GM23248 (cell line): Measurements from ENCODE around the gene TINCR. TPM values are rescaled to one million over a fixed set of nuclear protein-coding genes. Genes with fewer than 3 reads are reported as not detected.

ENCODE experiments used
- DNase-seq: peaks from one replicate; pipeline ENCODE4 v3.0.0-alpha.2; 2015
- H2AFZ ChIP-seq: fragments of 200-600 bp; sonication (generic); 2 replicates; pipeline ENCODE4 v1.6.1; 2016; ENCODE audit warnings: antibody characterized with exemption
- H3F3A ChIP-seq: fragments of 200-600 bp; sonication (generic); 2 replicates; pipeline ENCODE4 v1.6.1; 2016; ENCODE audit warnings: mild to moderate bottlenecking, antibody characterized with exemption, mixed run types; ENCODE audit not compliant: insufficient read depth
- H3K27ac ChIP-seq: fragments of 200-600 bp; sonication (generic); 2 replicates; pipeline ENCODE4 v1.5.1; 2016; ENCODE audit warnings: mild to moderate bottlenecking
- H3K27me3 ChIP-seq: fragments of 200-600 bp; sonication (generic); replicated peaks from 2 replicates; pipeline ENCODE4 v1.6.1; 2016; ENCODE audit warnings: mild to moderate bottlenecking; ENCODE audit not compliant: insufficient read depth
- H3K36me3 ChIP-seq: fragments of 200-600 bp; sonication (generic); 2 replicates; pipeline ENCODE4 v1.6.1; 2016; ENCODE audit warnings: low read depth, mild to moderate bottlenecking
- H3K4me1 ChIP-seq: fragments of 200-600 bp; sonication (generic); 2 replicates; pipeline ENCODE4 v1.6.1; 2016; ENCODE audit warnings: mild to moderate bottlenecking; ENCODE audit not compliant: insufficient read depth
- H3K4me2 ChIP-seq: fragments of 200-600 bp; sonication (generic); one replicate; pipeline ENCODE4 v1.6.1; 2016; ENCODE audit warnings: mild to moderate bottlenecking; ENCODE audit not compliant: unreplicated experiment
- H3K4me3 ChIP-seq: fragments of 200-600 bp; sonication (generic); 2 replicates; pipeline ENCODE4 v1.5.1; 2016; ENCODE audit warnings: mild to moderate bottlenecking
- H3K79me2 ChIP-seq: fragments of 200-600 bp; sonication (generic); 2 replicates; pipeline ENCODE4 v1.6.1; 2016; ENCODE audit warnings: mild to moderate bottlenecking; ENCODE audit not compliant: insufficient read depth
- H3K9ac ChIP-seq: fragments of 200-600 bp; sonication (generic); 2 replicates; pipeline ENCODE4 v1.6.1; 2016; ENCODE audit warnings: mild to moderate bottlenecking
- H3K9me2 ChIP-seq: fragments of 200-600 bp; sonication (generic); 2 replicates; pipeline ENCODE4 v1.6.1; 2016; ENCODE audit warnings: mixed run types, mild to moderate bottlenecking, moderate library complexity; ENCODE audit not compliant: insufficient read depth
- H3K9me3 ChIP-seq: fragments of 200-600 bp; sonication (generic); one replicate; pipeline ENCODE4 v1.6.1; 2017; ENCODE audit warnings: low read depth
- H4K20me1 ChIP-seq: fragments of 200-600 bp; sonication (generic); 2 replicates; pipeline ENCODE4 v1.6.0; 2016; ENCODE audit not compliant: insufficient read depth
- EZH2 ChIP-seq: fragments of 200-600 bp; sonication (generic); IDR thresholded peaks from 2 replicates; pipeline ENCODE4 v1.6.1; 2018; ENCODE audit warnings: antibody characterized with exemption, mild to moderate bottlenecking; ENCODE audit not compliant: insufficient read depth, poor library complexity, severe bottlenecking
- EZH2phosphoT487 ChIP-seq: fragments of 200-600 bp; sonication (generic); IDR thresholded peaks from 2 replicates; pipeline ENCODE4 v1.6.1; 2018; ENCODE audit warnings: antibody characterized with exemption, moderate library complexity, mild to moderate bottlenecking, low read depth; ENCODE audit not compliant: insufficient read depth
- whole genome bisulfite sequencing, 2 experiments: methylation state at CpG; one replicate each; pipeline ENCODE4 v1.1.6; 2015 to 2017; ENCODE audit warnings: low lambda C conversion rate in 2 of 2, low coverage in 1 of 2; ENCODE audit errors: missing lambda C conversion rate in 2 of 2; 5-methylcytosine and 5-hydroxymethylcytosine counted together
- in situ Hi-C: fragments of 300-500 bp; cut with MboI; formaldehyde crosslinking; loops from 2 replicates; pipeline ENCODE4 v1.15.0; 2020
- polyA plus RNA-seq: library from polyadenylated mRNA; unstranded; fragments of >200 nt; fragmentation: Nextera tagmentation; extraction: Ambion mirVana; gene quantifications from 2 replicates; pipeline ENCODE4 v1.2.1, GENCODE V29; 2016
- total RNA-seq: library from RNA; depleted of rRNA; stranded (reverse); fragments of >200 nt; shearing (Covaris generic); gene quantifications from 2 replicates; pipeline ENCODE4 v1.2.3, GENCODE V29; 2014

TINCR gene
- total and polyA plus RNA-seq, 2 experiments from 2014 or later = 1.6 TPM; not detected in 1

DNA sequence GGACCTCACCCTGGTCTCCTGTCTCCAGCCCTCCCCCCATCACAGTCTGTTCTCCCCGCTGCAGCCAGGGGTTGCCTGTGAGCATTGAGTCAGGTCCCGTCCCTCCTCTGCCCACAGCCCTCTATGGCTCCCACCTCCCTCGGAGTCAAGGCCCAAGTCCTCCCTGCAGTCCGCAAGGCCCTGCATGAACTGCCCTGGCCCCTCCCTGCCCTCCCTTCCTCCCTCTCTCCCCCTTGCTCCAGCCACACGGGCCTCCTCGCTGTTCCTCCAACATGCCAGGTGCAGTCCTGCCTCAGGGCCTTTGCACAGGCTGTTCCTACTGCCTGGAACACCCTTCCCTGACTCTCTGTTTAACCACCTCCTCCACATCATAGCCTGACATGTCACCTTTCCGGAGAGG lies 2.8 kb downstream of the TINCR start:
- TF ChIP-seq EZH2phosphoT487 = no peak
- TF ChIP-seq EZH2 = no peak

DNA sequence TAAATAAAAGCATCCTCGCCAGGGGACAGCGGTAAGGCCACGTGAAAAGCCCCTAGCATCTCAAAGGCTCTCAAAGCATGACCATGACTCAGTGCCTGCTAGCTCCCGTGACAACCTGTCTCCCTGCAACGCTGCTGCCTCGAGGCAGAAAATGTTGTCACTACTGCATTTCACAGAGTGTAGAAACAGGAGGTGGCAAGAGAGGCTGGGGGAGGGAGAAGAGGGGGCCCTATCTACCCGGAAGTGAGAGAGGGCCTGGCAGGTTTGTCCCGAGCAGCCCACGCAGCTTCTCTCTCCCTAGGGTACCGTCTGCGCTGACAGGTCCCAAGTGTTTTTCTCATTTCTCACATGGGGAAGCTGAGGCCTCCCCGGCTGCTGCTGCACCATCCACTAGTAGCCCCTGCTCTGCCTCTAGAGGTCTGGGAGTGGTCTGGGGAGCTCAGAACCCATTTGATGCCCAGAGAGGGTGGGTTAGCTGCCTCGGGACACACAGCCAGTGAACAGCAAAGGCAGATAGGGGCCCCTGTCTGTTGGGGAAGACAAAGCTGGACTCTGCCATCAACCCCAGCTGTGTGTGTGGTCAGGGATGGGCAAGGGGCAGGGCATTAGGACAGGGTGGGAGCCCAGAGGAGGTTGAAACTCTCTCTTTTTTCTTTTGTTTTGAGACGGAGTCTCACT lies 3.7 kb downstream of the TINCR start:
- no peak overlapping the region for H2AFZ ChIP-seq
- 28 to 34% methylated on average over 14 of the region's 14 CpGs for WGBS, 2 experiments
- peak; percentile 73 for DNase-seq
- no peak overlapping the region for H3K4me3 ChIP-seq
- H3K36me3 ChIP-seq = no peaks in the 10 kb centered on the region
- no peak overlapping the region for H3K9ac ChIP-seq
- H3K9me3 ChIP-seq = no peaks in the 10 kb centered on the region
- no peaks in the 10 kb centered on the region for H3K4me1 ChIP-seq
- no peaks in the 10 kb centered on the region for H3K79me2 ChIP-seq
- no peak overlapping the region for H3K27ac ChIP-seq
- H3K27me3 ChIP-seq = peaks cover 20% of the 10 kb centered on the region
- no peaks in the 10 kb centered on the region for H4K20me1 ChIP-seq
- TF ChIP-seq EZH2 (no peak), EZH2phosphoT487 (no peak)
- no peak overlapping the region for H3K4me2 ChIP-seq
- H3K9me2 ChIP-seq = no peaks in the 10 kb centered on the region
- H3F3A ChIP-seq = no peaks in the 10 kb centered on the region
- in situ Hi-C loops = no loop called here

More for the DNA sequence above, 2.8 kb downstream of the TINCR start:
- Histone ChIP-seq H3K27ac (no peak overlapping the region), H3K4me1 (no peaks in the 10 kb centered on the region), H3K4me2 (no peak overlapping the region), H2AFZ (no peak overlapping the region), H3F3A (no peaks in the 10 kb centered on the region), H3K79me2 (no peaks in the 10 kb centered on the region), H4K20me1 (no peaks in the 10 kb centered on the region), H3K27me3 (peaks cover 20% of the 10 kb centered on the region), H3K36me3 (no peaks in the 10 kb centered on the region), H3K9me2 (no peaks in the 10 kb centered on the region), H3K9ac (no peak overlapping the region), H3K4me3 (no peak overlapping the region), H3K9me3 (no peaks in the 10 kb centered on the region)
- DNase-seq = no peak
- in situ Hi-C loops = no loop called here
- WGBS, 2 experiments = 76 to 77% methylated on average over 2 to 7 of the region's 7 CpGs

DNA sequence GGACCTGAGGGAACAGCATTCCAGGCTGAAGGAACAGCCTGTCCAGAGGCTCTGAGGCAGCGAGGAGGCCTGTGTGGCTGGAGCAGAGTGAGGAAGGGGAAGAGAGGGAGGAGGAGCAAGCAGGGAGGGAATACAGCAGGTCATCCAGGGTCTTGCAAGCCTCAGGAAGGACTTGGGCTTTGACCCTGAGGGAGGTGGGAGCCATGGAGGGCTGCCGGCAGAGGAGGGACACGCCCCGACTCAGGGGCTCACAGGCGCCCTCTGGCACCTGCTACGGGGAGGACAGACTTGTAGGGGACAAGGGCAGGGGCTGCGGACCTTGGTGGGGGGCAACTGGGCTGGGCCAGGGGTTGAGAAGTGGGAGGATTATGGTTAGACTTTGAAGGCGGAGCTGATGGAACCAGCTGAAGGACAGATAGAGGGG lies 4.7 kb downstream of the TINCR start:
- H4K20me1 ChIP-seq = no peaks in the 10 kb centered on the region
- TF ChIP-seq EZH2 = no peak
- no peak for TF ChIP-seq EZH2phosphoT487
- H2AFZ ChIP-seq = no peak overlapping the region
- no peak overlapping the region for H3K4me3 ChIP-seq
- in situ Hi-C loops = no loop called here
- no peak overlapping the region for H3K4me2 ChIP-seq
- H3K27me3 ChIP-seq = peaks cover 24% of the 10 kb centered on the region
- no peaks in the 10 kb centered on the region for H3K36me3 ChIP-seq
- no peaks in the 10 kb centered on the region for H3F3A ChIP-seq
- no peaks in the 10 kb centered on the region for H3K9me3 ChIP-seq
- H3K9me2 ChIP-seq = no peaks in the 10 kb centered on the region
- no peak for DNase-seq
- H3K79me2 ChIP-seq = no peaks in the 10 kb centered on the region
- no peaks in the 10 kb centered on the region for H3K4me1 ChIP-seq
- WGBS, 2 experiments = 41 to 63% methylated on average over 5 to 8 of the region's 8 CpGs
- no peak overlapping the region for H3K9ac ChIP-seq
- no peak overlapping the region for H3K27ac ChIP-seq

DNA sequence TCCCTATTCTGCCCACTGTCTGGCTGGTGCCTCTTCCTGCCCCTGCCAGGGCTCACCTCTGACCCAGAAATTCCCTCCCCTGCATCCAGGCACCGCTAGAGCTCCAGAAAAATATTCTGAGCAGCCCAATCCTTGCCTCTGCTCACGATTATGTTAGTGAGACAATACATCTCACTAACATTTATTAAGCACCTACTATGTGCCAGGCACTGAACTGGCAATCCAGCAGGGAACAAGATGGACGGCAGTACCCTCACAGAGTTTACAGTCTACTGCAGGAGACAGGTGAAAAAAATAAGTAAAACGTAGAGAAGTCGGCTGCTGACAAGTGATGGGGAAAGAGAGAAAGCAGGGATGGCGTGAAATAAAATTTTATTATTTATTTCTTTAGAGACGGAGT lies 5.5 kb downstream of the TINCR start:
- WGBS, 2 experiments = 64 to 69% methylated on average over 7 of the region's 7 CpGs
- Histone ChIP-seq H3K4me2 (no peak overlapping the region), H3K9me3 (no peaks in the 10 kb centered on the region), H4K20me1 (no peaks in the 10 kb centered on the region), H3K27ac (no peak overlapping the region), H3K36me3 (no peaks in the 10 kb centered on the region), H3K9ac (no peak overlapping the region), H2AFZ (no peak overlapping the region), H3K9me2 (no peaks in the 10 kb centered on the region), H3K4me3 (no peak overlapping the region), H3K4me1 (no peaks in the 10 kb centered on the region), H3F3A (no peaks in the 10 kb centered on the region), H3K79me2 (no peaks in the 10 kb centered on the region), H3K27me3 (peaks cover 28% of the 10 kb centered on the region)
- in situ Hi-C loops = no loop called here
- no peak for TF ChIP-seq EZH2
- TF ChIP-seq EZH2phosphoT487 = no peak
- no peak for DNase-seq
